GM18505 (cell line): ENCODE results near the gene KAT6B.

ENCODE experiments used
- ATAC-seq: cut with Tn5 transposase; IDR thresholded peaks from one replicate; pipeline ENCODE4 v1.9.1; 2021; ENCODE audit not compliant: unreplicated experiment
- POLR2A ChIP-seq: IDR thresholded peaks from 4 replicates; pipeline ENCODE4 v1.6.1; 2011; ENCODE audit warnings: borderline replicate concordance; ENCODE audit not compliant: insufficient read depth, insufficient read length; ENCODE audit errors: extremely low read depth

The KAT6B gene

DNA sequence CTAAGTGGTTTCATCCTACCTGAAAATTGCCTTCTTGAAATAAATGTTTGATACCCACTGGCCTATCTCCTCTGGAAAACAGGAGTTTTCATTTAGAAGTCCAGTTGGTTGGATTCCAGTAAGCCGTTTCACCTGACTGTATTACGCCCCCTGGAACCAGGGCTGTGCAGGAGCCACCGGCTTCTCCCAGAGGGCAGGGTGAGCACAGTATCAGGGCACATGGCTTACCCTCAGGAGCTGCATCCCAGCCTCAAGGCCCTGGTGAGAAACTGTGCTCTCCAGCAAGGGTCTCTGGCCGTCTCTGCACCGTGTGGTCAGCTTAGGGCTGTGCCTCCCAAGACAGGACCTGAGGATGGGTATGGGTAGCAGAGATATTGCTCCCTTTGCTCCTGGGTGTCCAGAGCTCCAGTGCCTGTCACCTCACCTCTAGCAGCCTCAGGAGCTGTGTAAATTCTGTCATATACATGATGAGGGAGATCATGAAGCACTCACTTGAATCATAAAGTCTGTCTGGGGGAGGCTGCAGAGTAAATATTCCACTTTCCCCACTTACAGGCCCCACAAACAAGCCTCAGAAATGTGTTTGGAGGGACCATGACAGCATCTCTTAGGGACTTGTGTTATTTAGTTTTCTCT is 175.4 kb downstream of the KAT6B start:
- no peak for ATAC-seq
- no peak for TF ChIP-seq POLR2A

DNA sequence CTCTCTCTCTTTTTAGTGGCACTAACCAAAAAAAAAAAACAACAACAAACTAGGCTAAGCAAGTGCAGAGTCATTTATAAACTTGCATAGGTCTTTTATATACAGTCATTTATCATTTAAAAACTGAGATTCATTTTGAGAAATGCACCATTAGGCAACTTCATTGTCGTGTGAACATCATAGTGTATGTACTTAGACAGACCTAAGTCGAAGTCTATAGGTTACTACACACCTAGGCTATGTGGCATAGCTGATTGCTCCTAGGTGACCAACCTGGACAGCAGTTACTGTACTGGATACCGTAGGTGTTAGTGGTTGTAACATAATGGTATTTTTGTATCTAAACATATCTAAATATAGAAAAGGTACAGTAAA is 175.9 kb downstream of the KAT6B start:
- no peak for ATAC-seq
- no peak for TF ChIP-seq POLR2A

DNA sequence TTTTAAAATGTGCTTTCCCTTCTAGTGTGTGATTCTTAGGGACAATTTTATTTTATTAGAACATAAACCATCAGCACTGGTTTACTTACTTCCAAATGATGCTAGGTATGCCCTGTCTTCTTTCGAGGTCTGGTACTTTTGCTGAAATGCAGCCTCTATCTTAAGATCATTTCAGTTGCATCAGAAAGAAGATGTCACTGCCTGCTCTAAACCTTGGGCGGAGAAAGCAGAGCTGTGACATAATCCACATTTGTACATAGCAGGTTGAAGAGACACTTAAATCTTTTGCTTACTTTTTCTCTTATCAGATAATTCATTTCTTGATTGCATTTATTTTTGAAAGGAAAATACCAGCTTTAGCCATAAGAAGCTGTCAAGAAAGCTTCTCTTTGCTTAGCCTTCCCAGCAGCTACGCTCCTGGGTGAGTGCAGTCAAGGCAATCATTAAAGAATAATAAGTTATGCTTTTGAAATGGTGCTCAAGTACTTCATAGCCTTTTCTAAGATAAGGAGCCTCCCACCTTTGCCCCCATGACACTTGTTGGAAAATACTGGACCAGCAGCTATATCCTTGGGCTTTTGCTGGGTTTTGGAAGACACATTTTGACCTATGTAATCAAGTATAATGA is 176.7 kb downstream of the KAT6B start:
- no peak for ATAC-seq
- no peak for TF ChIP-seq POLR2A

DNA sequence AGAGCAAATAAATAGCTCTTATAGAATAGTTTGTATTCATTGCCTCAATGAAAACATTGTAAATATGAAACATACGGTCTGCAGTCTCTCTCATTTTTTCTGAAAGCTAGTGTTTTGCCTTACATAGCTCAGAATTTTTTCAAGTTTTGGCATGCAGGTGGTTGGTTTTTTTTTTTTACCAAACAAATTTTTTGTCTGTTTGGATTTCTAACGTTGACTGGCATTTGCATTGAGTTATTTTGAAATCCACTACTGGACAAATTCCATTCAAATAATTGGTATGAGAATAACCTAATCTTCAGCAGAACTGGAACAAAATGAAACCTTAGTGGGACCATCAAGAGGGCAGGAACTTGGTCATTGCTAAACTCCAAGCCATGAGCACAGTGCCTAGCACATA is 177.5 kb downstream of the KAT6B start:
- no peak for TF ChIP-seq POLR2A
- ATAC-seq: no peak

DNA sequence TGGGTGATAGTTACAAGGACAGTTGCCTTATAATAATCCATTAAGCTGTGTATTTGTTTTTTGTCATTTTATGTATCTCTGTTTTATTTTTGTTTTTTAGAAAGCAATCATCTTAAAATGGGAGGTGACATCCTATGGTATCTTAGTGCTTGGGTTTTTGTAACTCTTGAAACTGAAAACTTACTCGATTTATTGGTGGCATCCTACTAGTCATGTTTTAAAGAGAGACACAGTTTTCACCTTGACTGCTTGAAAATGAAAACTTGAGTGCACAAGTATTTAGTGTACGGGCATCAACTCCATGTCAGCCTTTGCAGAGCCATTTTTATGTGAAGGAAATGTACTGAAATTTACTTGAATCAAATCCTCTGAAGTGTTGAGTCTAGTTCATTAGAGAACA is 181.2 kb downstream of the KAT6B start:
- no peak for ATAC-seq
- TF ChIP-seq POLR2A: no peak

DNA sequence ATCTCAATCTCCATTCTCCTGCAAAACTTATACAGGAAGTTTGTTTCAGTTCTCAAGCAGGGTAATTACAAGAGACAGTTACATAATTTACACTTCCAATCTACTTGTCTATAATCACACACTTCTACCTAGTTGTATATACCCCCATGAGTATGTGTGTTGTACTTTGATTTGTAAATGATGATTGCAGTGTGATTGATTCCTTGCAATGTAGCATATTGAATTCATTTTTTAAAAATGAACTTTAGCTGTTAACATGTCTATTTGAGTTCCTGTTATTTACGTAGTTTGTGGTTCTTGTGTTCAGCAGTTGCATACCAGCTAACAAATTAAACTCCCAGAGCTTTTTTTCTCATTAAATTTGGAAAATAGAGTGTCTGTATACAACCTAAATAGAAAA is 182.6 kb downstream of the KAT6B start:
- no peak for ATAC-seq
- no peak for TF ChIP-seq POLR2A

DNA sequence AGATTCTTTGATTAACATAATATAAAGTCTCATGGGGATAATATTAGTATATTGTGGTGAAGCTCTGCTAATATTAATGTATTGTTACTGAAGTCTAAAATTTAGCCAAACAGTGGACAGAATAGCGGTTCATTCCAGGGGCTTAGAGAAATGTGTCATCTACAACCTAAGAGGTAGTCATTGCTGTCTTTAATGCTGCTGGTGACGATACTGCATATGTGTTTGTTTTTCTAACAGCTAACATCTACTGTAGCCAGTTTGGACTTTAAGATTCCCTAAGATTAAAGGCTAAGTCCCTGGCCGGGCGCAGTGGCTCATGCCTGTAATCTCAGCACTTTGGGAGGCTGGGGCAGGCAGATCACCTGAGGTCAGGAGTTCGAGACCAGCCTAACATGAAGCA is 183.0 kb downstream of the KAT6B start:
- no peak for ATAC-seq
- TF ChIP-seq POLR2A: no peak

DNA sequence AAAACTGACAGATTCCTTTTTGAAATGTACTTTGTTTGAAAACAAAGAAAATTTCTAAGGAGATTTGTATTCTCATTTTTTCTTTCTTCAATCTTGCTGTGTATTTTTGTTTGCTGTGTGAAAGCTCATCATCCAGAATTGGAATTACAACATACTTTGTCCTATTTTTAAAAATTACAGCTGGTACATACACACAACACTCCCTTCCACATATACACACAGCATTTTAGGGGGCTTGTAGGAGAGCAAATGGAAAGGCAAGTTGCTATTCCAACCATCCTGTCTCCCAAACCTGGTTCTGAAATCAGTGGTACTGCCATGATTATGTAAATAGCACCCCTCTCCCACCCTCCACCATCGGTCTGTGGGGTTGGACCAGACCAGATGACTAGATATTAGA is 184.0 kb downstream of the KAT6B start:
- no peak for TF ChIP-seq POLR2A
- ATAC-seq: no peak

DNA sequence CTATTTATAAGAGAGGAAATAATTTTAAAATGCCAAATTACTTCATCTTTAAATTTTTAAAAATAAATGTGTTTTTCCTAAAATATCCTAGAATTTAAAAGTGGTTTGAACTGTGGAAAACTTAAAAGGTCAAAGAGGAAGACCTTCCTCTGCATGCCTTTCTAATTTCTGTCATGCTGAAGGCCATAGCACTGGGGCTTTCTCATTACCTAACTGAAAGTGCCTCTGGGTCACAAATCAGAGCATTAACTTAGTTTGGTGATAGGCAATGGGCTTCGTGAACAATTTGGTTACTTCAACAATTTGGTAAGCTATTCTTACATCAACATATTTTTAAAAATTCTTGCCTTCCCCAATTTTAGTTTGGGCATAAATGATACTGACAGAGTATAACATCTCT is 184.8 kb downstream of the KAT6B start:
- no peak for ATAC-seq

DNA sequence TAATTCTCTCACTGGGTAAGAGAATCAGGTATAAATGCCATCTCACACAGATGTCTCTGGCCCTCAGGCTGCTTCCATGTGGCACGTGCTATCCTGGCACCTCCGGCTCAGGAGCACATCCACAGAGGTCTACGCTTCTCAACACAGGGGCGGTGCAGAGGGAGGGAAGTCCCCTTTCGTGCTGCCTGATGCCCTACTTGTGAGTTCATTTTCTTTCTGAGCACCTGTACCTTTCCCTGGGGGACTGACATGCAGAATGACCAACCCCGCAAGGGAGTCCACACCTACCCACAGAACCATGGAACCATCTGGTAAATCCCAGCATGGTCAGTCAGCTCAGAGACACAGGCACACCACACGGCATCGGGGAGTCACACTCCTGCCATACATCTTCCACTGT is 186.1 kb downstream of the KAT6B start:
- no peak for TF ChIP-seq POLR2A
- ATAC-seq: no peak

More for the DNA sequence above, 184.8 kb downstream of the KAT6B start:
- TF ChIP-seq POLR2A: no peak

DNA sequence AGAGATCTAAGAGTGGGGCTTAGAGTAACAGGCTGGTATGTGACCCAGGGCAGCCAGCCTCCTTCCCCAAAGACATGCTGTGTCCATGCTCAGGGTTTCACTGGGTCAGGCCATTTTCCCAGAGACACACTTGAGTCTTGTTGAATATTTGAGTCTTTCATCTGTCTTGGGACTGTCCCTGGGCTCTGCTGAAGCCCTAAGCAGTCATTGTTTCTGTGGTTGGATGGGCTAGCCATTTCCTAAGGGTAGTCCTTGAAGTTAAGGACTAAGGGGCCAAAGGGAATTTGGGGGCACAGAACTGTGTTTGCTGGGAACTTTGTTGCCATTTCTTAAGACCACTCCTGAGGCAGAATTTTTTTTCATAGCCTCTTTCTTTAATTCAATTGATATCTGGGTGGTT is 186.6 kb downstream of the KAT6B start:
- no peak for TF ChIP-seq POLR2A
- ATAC-seq: no peak

DNA sequence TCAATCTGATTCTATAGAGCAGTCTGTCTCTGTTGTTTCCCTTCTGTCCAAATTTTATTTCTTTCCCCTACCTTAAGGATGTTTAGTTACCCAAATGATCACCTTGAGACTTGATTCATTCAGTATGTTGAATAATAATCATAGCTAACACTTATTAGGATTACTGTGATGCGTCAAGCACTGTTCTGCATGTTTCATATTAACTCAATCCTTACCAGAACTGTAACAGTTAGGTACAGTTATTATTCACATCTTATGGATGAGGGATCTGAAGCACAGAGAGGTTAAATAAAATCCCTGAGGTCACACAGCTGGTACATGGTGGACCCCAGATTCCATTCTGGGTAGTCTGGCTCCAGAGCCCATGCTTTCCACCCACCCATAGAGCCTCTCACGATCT is 187.1 kb downstream of the KAT6B start:
- no peak for TF ChIP-seq POLR2A
- ATAC-seq: no peak

DNA sequence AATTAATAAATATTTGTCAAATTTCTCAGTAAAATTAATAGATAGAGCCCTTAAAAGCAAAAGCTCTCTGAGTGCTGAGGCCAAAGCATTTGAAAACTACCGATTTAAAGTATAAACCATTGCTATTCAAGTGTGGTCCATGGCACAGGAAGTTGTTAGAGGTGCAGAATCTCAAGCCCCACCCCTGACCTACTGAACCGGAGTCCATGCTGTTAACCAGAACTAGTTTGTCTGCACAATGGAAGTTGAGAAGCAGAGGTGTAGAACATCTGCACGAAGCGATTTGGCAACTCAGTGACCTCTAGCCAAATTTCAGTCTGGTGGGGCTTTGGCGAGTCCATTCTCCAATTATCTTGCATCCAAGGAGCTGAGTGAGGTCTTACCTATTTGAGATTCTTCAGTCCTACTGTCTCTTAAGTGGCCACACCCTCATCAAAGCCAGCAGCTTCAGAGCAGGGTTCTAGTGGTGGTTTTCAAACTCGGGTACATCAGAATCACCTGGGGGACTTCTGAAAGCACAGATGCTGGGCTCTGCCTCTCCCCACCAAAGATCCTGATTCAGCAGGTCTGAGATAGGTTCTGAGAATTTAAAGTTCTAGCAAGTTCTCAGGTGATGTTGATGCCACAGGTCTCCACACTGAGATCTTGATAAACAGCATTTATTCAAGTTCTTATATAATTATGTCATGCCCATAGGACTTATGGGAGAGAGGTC is 188.3 kb downstream of the KAT6B start:
- TF ChIP-seq POLR2A: no peak
- no peak for ATAC-seq

DNA sequence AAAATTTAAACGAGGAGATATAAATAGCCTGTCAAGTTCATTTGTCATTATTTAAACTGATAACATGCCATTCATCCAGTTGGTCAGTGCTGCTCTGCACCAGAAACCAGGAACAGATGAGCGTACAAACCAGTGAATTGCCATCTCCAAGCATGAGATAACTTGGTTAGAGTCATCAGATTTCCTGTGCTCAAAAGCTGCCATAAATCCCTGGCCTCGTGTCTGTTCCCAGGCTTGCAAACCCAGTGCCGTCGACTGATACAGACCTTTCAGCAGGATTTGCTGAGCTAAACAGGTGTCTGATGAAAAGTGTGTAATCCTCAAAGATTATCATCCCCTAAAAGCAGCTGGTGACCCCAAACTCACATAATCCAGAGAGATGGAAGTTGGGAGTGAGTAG is 189.0 kb downstream of the KAT6B start:
- no peak for ATAC-seq
- TF ChIP-seq POLR2A: no peak
